C4-2B (cell line): ENCODE measurements around the gene GALNS.

Experiments
- ZFX ChIP-seq: fragments of 450-650 bp; IDR thresholded peaks from 2 replicates; pipeline ENCODE4 v1.6.1; 2017
- TF ChIP-seq, protein P1 (sequence below): fragments of 450-650 bp; conservative IDR thresholded peaks from 2 replicates; pipeline ENCODE4 v1.5.1; 2017; ENCODE audit warnings: mild to moderate bottlenecking

DNA sequence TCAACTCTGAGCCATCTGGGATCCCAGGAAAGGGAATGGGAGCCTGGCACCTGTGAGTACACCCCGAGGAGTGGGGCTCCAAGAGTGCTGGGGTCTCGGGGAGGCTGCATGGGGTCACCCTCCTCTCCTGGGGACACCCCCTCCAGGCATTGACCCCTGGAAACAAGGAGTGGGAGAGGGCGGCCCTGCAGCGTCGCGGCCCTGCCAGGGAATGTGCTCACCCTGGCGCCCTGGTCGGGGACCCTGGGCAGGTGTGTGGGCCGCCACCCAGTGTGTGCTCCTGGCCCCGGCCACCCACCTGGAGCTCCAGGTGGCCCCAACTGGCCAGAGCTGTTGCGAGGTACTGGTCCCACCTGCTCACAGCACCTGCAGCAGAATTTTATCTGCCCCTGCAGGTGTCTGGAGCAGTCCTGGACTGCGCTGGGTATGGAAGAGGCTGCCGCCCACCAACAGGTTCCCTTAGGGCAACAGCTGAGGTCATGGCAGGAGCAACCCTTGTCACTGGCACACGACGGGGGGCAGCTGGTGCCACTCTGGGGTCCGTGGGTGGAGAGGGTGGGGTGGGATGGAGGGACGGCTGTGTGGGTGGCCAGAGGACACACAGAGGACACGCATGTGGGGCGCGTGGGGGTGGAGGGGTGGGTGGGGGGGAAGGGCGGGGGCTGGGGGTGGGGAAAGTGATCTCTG lies 15.1 kb upstream of the GALNS start:
- TF ChIP-seq, protein P1, sequence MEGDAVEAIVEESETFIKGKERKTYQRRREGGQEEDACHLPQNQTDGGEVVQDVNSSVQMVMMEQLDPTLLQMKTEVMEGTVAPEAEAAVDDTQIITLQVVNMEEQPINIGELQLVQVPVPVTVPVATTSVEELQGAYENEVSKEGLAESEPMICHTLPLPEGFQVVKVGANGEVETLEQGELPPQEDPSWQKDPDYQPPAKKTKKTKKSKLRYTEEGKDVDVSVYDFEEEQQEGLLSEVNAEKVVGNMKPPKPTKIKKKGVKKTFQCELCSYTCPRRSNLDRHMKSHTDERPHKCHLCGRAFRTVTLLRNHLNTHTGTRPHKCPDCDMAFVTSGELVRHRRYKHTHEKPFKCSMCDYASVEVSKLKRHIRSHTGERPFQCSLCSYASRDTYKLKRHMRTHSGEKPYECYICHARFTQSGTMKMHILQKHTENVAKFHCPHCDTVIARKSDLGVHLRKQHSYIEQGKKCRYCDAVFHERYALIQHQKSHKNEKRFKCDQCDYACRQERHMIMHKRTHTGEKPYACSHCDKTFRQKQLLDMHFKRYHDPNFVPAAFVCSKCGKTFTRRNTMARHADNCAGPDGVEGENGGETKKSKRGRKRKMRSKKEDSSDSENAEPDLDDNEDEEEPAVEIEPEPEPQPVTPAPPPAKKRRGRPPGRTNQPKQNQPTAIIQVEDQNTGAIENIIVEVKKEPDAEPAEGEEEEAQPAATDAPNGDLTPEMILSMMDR = no peak
- TF ChIP-seq ZFX = no peak
